Transverse colon (tissue), 4 donors: Measurements from ENCODE around the gene XXYLT1. TPM values are rescaled to one million over a fixed set of nuclear protein-coding genes. Genes with fewer than 3 reads are reported as not detected.

Experiments
- DNase-seq: peaks from one replicate; pipeline ENCODE4 v3.0.0-alpha.2; 2019
- H3K27ac ChIP-seq, 4 donors: fragments of 200-600 bp; sonication (generic); 2 replicates each; pipeline ENCODE4 v1.5.1; 2016 to 2018; ENCODE audit warnings: inconsistent platforms in 4 of 4
- H3K27me3 ChIP-seq: fragments of 200-600 bp; sonication (generic); 2 replicates; pipeline ENCODE4 v1.5.1; 2017; ENCODE audit warnings: inconsistent platforms
- H3K36me3 ChIP-seq, 4 donors: fragments of 200-600 bp; sonication (generic); 2 replicates each; pipeline ENCODE4 v1.5.1; 2017 to 2019; ENCODE audit warnings: inconsistent platforms in 4 of 4
- H3K4me1 ChIP-seq, 4 donors: fragments of 200-600 bp; sonication (generic); 2 replicates each; pipeline ENCODE4 v1.5.1; 2017 to 2020; ENCODE audit warnings: inconsistent platforms in 4 of 4
- H3K4me3 ChIP-seq, 4 donors: fragments of 200-600 bp; sonication (generic); 1 replicate in 1 of 4; 2 replicates in 3 of 4; pipeline versions ENCODE4 v1.5.1 to v1.6.1; 2017 to 2019; ENCODE audit warnings: inconsistent platforms in 4 of 4
- H3K9me3 ChIP-seq, 2 donors: fragments of 200-600 bp; sonication (generic); 2 replicates each; pipeline ENCODE4 v1.5.1; 2017 to 2019; ENCODE audit warnings: inconsistent platforms in 2 of 2
- EP300 ChIP-seq: sonication (generic); formaldehyde crosslinking; IDR thresholded peaks from one replicate; pipeline ENCODE4 v1.6.1; 2017; ENCODE audit warnings: antibody characterized with exemption, low read depth
- POLR2A ChIP-seq: fragments of 450-650 bp; IDR thresholded peaks from one replicate; pipeline ENCODE4 v1.6.1; 2016; ENCODE audit warnings: antibody characterized with exemption, mild to moderate bottlenecking, moderate library complexity
- POLR2AphosphoS5 ChIP-seq, 3 donors: sonication (generic); formaldehyde crosslinking; IDR thresholded peaks; one replicate each; pipeline ENCODE4 v1.6.1; 2016; ENCODE audit warnings: antibody characterized with exemption in 3 of 3
- WGBS, 2 donors: methylation state at CpG; one replicate each; pipeline ENCODE4 v1.1.5; 2018; ENCODE audit warnings: low coverage in 1 of 2; 5-methylcytosine and 5-hydroxymethylcytosine counted together
- in situ Hi-C, 4 donors: fragments of 200-750 bp; cut with MboI; loops; one replicate each; pipeline versions ENCODE4 v1.15.0 to v1.15.1; 2017; ENCODE audit warnings: low sequenced_read_pairs in 3 of 4, low pct_ligation_motif_present in 1 of 4, low pct_unique_long_range_greater_than_20kb in 1 of 4
- intact Hi-C: fragments of 100-400 bp; cut with DNase I; formaldehyde crosslinking; loops from one replicate; pipeline ENCODE4 v1.15.1; 2023; ENCODE audit warnings: low total_unique reads
- total RNA-seq, 4 donors: library from RNA; depleted of rRNA; stranded (reverse); fragments of >200 nt; gene quantifications; one replicate each; pipeline ENCODE4 v1.1.0, GENCODE V29; 2016
- TF ChIP-seq, protein P1 (sequence below), 5 experiments: fragments of 200-600 bp in 3 of 5; fragments of 450-650 bp in 2 of 5; sonication (generic) in 3 of 5; IDR thresholded peaks; 1 replicate in 2 of 5; 2 replicates in 3 of 5; pipeline ENCODE4 v1.5.1; 2016 to 2017; ENCODE audit warnings: antibody characterized with exemption in 5 of 5, inconsistent platforms in 3 of 5, mild to moderate bottlenecking in 2 of 5, moderate library complexity in 1 of 5

The XXYLT1 gene
- total RNA-seq, 4 donors from 2014 or later = 3.0 to 10.0 (median 5.9) TPM

DNA sequence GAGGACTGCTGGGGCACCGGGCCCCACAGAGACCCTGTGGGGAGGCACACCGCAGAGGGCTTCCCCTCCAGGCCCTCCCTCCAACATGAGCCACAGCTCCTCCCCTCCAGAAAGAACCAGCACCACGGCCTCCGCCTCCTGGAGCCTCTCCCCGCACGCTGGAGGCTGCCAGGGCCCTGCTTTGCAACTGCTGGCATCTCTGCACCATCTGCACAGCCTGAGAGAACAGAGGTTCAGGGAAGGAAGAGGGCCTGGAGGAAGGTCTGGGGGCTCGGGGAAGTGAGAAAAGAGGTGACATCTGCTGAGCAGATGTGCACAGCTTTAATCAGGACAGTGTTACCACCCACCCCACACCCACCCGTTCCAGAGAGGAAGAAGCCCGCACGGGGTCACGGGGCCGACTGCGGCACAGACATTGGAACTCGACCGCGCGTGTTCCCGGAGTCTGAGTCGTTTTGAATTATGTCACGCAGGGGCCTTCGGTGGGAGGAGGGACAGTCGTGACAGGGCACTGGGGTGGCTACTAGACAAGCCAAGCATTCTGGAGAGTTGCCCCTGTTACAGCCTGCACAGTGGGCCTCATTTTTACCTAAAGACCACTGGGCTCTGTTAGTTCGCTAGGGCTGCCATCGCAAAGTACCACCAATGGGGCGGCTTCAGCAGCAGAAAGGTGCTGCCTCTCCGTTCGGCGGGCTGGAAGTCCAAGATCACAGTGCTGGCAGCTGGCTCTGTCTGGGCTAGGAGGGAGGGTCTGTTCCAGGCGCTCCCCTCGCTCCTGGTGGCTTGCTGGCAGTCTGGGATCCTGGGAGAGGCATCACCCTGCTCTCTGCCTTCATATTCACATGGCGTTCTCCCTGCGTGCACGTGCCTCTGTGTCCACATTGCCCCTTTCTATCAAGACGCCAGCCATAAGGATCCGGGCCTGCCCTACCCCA lies 194.8 kb downstream of the XXYLT1 start:
- Histone ChIP-seq H3K27me3 (no peaks in the 10 kb centered on the region), H3K27ac (no peak overlapping the region), H3K4me1 (no peaks in the 10 kb centered on the region), H3K9me3 (no peaks in the 10 kb centered on the region), H3K36me3 (no peaks in the 10 kb centered on the region), H3K4me3 (no peak overlapping the region)
- TF ChIP-seq POLR2AphosphoS5 (IDR thresholded peaks at IDR 0.05) (no peak), EP300 (no peak), POLR2A (no peak)
- TF ChIP-seq, protein P1, sequence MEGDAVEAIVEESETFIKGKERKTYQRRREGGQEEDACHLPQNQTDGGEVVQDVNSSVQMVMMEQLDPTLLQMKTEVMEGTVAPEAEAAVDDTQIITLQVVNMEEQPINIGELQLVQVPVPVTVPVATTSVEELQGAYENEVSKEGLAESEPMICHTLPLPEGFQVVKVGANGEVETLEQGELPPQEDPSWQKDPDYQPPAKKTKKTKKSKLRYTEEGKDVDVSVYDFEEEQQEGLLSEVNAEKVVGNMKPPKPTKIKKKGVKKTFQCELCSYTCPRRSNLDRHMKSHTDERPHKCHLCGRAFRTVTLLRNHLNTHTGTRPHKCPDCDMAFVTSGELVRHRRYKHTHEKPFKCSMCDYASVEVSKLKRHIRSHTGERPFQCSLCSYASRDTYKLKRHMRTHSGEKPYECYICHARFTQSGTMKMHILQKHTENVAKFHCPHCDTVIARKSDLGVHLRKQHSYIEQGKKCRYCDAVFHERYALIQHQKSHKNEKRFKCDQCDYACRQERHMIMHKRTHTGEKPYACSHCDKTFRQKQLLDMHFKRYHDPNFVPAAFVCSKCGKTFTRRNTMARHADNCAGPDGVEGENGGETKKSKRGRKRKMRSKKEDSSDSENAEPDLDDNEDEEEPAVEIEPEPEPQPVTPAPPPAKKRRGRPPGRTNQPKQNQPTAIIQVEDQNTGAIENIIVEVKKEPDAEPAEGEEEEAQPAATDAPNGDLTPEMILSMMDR (IDR thresholded peaks at IDR 0.05) = no peak
- intact Hi-C loops (no loop called here), in situ Hi-C loops (no loop called here)
- no peak for DNase-seq
- WGBS, 2 donors = 84% methylated on average over 35 of the region's 35 CpGs; no CpG with 5 or more reads in 1 of the 2 donors

- Histone ChIP-seq H3K27me3 (no peaks in the 10 kb centered on the region), H3K9me3 (no peaks in the 10 kb centered on the region), H3K36me3 (no peaks in the 10 kb centered on the region), H3K4me3 (no peak overlapping the region), H3K27ac (no peak overlapping the region), H3K4me1 (no peaks in the 10 kb centered on the region)
- DNase-seq = no peak
- intact Hi-C loops (no loop called here), in situ Hi-C loops (no loop called here)
- 82% methylated on average over 14 of the region's 14 CpGs; no CpG with 5 or more reads in 1 of the 2 donors for WGBS, 2 donors
- TF ChIP-seq EP300 = no peak
- TF ChIP-seq POLR2AphosphoS5 (IDR thresholded peaks at IDR 0.05) = no peak
- no peak for TF ChIP-seq POLR2A
- TF ChIP-seq, protein P1 (IDR thresholded peaks at IDR 0.05) = no peak
These were observed 195.6 kb downstream of the XXYLT1 start for GRCh38 chr3:195075199-195075940.

GRCh38 chr3:195073866-195074860 lies 196.8 kb downstream of the XXYLT1 start:
- H3K4me3 ChIP-seq = no peak overlapping the region
- H3K9me3 ChIP-seq = no peaks in the 10 kb centered on the region
- in situ Hi-C loops = no loop called here
- no peaks in the 10 kb centered on the region for H3K36me3 ChIP-seq
- no peaks in the 10 kb centered on the region for H3K27me3 ChIP-seq
- WGBS, 2 donors = 91% methylated on average over 7 to 25 of the region's 25 CpGs
- peak; percentile 3 for DNase-seq
- no peaks in the 10 kb centered on the region for H3K4me1 ChIP-seq
- no peak for TF ChIP-seq EP300
- TF ChIP-seq POLR2AphosphoS5 (IDR thresholded peaks at IDR 0.05) = no peak
- no peak for TF ChIP-seq POLR2A
- TF ChIP-seq, protein P1 (IDR thresholded peaks at IDR 0.05) = no peak
- H3K27ac ChIP-seq = no peak overlapping the region
- intact Hi-C loops = no loop called here
